Measurements from ENCODE around the gene CCL20. TPM values are rescaled to one million over a fixed set of nuclear protein-coding genes. Genes with fewer than 3 reads are reported as not detected.
A peak's percentile ranks its signal among the peaks of the same experiment; 100 is the strongest.

CCL20 gene
- total and polyA plus RNA-seq, 2 of the 13 experiments (the other 11 are each of a cell fraction or from before 2014, with no cell fraction given), result 223 to 903 TPM

GRCh38 chr2:227766373-227766883, 47.2 kb upstream of the CCL20 start (continued):
- TF ChIP-seq, protein P1, sequence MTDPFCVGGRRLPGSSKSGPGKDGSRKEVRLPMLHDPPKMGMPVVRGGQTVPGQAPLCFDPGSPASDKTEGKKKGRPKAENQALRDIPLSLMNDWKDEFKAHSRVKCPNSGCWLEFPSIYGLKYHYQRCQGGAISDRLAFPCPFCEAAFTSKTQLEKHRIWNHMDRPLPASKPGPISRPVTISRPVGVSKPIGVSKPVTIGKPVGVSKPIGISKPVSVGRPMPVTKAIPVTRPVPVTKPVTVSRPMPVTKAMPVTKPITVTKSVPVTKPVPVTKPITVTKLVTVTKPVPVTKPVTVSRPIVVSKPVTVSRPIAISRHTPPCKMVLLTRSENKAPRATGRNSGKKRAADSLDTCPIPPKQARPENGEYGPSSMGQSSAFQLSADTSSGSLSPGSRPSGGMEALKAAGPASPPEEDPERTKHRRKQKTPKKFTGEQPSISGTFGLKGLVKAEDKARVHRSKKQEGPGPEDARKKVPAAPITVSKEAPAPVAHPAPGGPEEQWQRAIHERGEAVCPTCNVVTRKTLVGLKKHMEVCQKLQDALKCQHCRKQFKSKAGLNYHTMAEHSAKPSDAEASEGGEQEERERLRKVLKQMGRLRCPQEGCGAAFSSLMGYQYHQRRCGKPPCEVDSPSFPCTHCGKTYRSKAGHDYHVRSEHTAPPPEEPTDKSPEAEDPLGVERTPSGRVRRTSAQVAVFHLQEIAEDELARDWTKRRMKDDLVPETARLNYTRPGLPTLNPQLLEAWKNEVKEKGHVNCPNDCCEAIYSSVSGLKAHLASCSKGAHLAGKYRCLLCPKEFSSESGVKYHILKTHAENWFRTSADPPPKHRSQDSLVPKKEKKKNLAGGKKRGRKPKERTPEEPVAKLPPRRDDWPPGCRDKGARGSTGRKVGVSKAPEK (CRISPR knock-in tag; IDR thresholded peaks at IDR 0.05; ENCODE audit: borderline replicate concordance), result no peak; the same call in 1 of the 2 replicates
- TF ChIP-seq ZNF124 (CRISPR knock-in tag; IDR thresholded peaks at IDR 0.05) (peak; percentile 58; the same call in 1 of the 2 replicates), RXRB (CRISPR knock-in tag; IDR thresholded peaks at IDR 0.05; ENCODE audit: borderline replicate concordance) (peak; percentile 81), ZNF160 (CRISPR knock-in tag; IDR thresholded peaks at IDR 0.05) (no peak), GTF3A (CRISPR knock-in tag; conservative IDR thresholded peaks at IDR 0.05) (no peak), ZNF24 (IDR thresholded peaks at IDR 0.05) (no peak), SNAI1 (CRISPR knock-in tag; IDR thresholded peaks at IDR 0.05; ENCODE audit: borderline replicate concordance) (no peak), ZNF597 (CRISPR knock-in tag; IDR thresholded peaks at IDR 0.05) (no peak), ZFP37 (CRISPR knock-in tag; IDR thresholded peaks at IDR 0.05; ENCODE audit: borderline replicate concordance) (no peak), PTBP1 (IDR thresholded peaks at IDR 0.05; ENCODE audit: low read depth, low read length, poor library complexity, severe bottlenecking) (no peak), NFIB (CRISPR knock-in tag; IDR thresholded peaks at IDR 0.05; ENCODE audit: borderline replicate concordance) (no peak), IRX3 (CRISPR knock-in tag; IDR thresholded peaks at IDR 0.05; ENCODE audit: borderline replicate concordance, low read depth) (no peak), FLYWCH1 (CRISPR knock-in tag; IDR thresholded peaks at IDR 0.05) (no peak), POGZ (CRISPR knock-in tag; IDR thresholded peaks at IDR 0.05) (peak; percentile 51; the same call in 1 of the 2 replicates), SNRNP70 (IDR thresholded peaks at IDR 0.05; ENCODE audit: low read depth, low read length) (no peak), FOXO1 (CRISPR knock-in tag; IDR thresholded peaks at IDR 0.05) (peak; percentile 60), SP4 (CRISPR knock-in tag; IDR thresholded peaks at IDR 0.05) (no peak), GATAD2A (CRISPR knock-in tag; IDR thresholded peaks at IDR 0.05) (peak; percentile 73), NKX3-1 (CRISPR knock-in tag; IDR thresholded peaks at IDR 0.05) (no peak)
- TF ChIP-seq, protein P2, sequence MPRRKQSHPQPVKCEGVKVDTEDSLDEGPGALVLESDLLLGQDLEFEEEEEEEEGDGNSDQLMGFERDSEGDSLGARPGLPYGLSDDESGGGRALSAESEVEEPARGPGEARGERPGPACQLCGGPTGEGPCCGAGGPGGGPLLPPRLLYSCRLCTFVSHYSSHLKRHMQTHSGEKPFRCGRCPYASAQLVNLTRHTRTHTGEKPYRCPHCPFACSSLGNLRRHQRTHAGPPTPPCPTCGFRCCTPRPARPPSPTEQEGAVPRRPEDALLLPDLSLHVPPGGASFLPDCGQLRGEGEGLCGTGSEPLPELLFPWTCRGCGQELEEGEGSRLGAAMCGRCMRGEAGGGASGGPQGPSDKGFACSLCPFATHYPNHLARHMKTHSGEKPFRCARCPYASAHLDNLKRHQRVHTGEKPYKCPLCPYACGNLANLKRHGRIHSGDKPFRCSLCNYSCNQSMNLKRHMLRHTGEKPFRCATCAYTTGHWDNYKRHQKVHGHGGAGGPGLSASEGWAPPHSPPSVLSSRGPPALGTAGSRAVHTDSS (CRISPR knock-in tag; conservative IDR thresholded peaks at IDR 0.05), result no peak
- TF ChIP-seq, protein P3, sequence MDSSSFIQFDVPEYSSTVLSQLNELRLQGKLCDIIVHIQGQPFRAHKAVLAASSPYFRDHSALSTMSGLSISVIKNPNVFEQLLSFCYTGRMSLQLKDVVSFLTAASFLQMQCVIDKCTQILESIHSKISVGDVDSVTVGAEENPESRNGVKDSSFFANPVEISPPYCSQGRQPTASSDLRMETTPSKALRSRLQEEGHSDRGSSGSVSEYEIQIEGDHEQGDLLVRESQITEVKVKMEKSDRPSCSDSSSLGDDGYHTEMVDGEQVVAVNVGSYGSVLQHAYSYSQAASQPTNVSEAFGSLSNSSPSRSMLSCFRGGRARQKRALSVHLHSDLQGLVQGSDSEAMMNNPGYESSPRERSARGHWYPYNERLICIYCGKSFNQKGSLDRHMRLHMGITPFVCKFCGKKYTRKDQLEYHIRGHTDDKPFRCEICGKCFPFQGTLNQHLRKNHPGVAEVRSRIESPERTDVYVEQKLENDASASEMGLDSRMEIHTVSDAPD (CRISPR knock-in tag; IDR thresholded peaks at IDR 0.05), result 0 out of 2 replicates have a peak, but pooled peaks have one; percentile 46
- TF ChIP-seq, protein P4, sequence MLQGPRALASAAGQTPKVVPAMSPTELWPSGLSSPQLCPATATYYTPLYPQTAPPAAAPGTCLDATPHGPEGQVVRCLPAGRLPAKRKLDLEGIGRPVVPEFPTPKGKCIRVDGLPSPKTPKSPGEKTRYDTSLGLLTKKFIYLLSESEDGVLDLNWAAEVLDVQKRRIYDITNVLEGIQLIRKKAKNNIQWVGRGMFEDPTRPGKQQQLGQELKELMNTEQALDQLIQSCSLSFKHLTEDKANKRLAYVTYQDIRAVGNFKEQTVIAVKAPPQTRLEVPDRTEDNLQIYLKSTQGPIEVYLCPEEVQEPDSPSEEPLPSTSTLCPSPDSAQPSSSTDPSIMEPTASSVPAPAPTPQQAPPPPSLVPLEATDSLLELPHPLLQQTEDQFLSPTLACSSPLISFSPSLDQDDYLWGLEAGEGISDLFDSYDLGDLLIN (CRISPR knock-in tag; IDR thresholded peaks at IDR 0.05; ENCODE audit: borderline replicate concordance), result no peak
- TF ChIP-seq, protein P5, sequence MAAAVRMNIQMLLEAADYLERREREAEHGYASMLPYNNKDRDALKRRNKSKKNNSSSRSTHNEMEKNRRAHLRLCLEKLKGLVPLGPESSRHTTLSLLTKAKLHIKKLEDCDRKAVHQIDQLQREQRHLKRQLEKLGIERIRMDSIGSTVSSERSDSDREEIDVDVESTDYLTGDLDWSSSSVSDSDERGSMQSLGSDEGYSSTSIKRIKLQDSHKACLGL (CRISPR knock-in tag; IDR thresholded peaks at IDR 0.05), result no peak
